GM18951 (cell line): ENCODE measurements around the gene TOR4A.
"Not testable (repeated sequence)": the region's sequence is repeated elsewhere in the genome, so short reads cannot be mapped to it uniquely, and the experiment has no call there.

Experiments
- POLR2A ChIP-seq: IDR thresholded peaks from 4 replicates; pipeline ENCODE4 v1.6.1; 2011; ENCODE audit warnings: mild to moderate bottlenecking; ENCODE audit not compliant: insufficient read length, insufficient read depth; ENCODE audit errors: extremely low read depth
- in situ Hi-C: fragments of 300-500 bp; cut with MboI; formaldehyde crosslinking; loops from one replicate; pipeline ENCODE4 v1.12.0; 2022; ENCODE audit warnings: low sequenced_read_pairs, mixed read lengths, inconsistent platforms; ENCODE audit not compliant: unreplicated experiment

The TOR4A gene

GRCh38 chr9:137326445-137327065 is 49.0 kb downstream of the TOR4A start:
- in situ Hi-C loops: no loop called here
- no peak for TF ChIP-seq POLR2A

GRCh38 chr9:137327641-137328550 is 50.4 kb downstream of the TOR4A start:
- in situ Hi-C loops: not testable (repeated sequence)

- in situ Hi-C loops: not testable (repeated sequence)
Observed at GRCh38 chr9:137329590-137329989, 52.1 kb downstream of the TOR4A start.

- in situ Hi-C loops: no loop called here
- no peak for TF ChIP-seq POLR2A
Observed at GRCh38 chr9:137330689-137331088, 53.2 kb downstream of the TOR4A start.

- no peak for TF ChIP-seq POLR2A
- in situ Hi-C loops: no loop called here
Observed at GRCh38 chr9:137331929-137332328, 54.4 kb downstream of the TOR4A start.
